Keratinocyte (primary cell): ENCODE measurements around the gene GMFB. TPM values are rescaled to one million over a fixed set of nuclear protein-coding genes. Genes with fewer than 3 reads are reported as not detected.

Experiments
- DNase-seq: peaks from one replicate; pipeline ENCODE4 v3.0.0-alpha.2; 2011; ENCODE audit warnings: low read depth, missing footprints, low spot score
- FAIRE-seq: peaks from 2 replicates; lab custom pipeline; 2011; peaks lifted over from hg19 to GRCh38; lab: Jason Lieb, UNC
- H2AFZ ChIP-seq: 2 replicates; pipeline ENCODE4 v1.6.0; 2012; ENCODE audit warnings: low read length, control low read depth, inconsistent platforms; ENCODE audit not compliant: control insufficient read depth
- H3K27ac ChIP-seq: 2 replicates; pipeline ENCODE4 v1.5.1; 2011; ENCODE audit warnings: low read length; ENCODE audit not compliant: control insufficient read depth, insufficient read depth
- H3K27me3 ChIP-seq: 3 replicates; pipeline ENCODE4 v1.6.0; 2011; ENCODE audit warnings: low read length; ENCODE audit not compliant: control insufficient read depth, insufficient read depth; ENCODE audit errors: extremely low read depth
- H3K36me3 ChIP-seq, 2 experiments: 2 replicates in 1 of 2; 3 replicates in 1 of 2; pipeline ENCODE4 v1.5.1; 2011; ENCODE audit warnings: low read length in 2 of 2, mild to moderate bottlenecking in 1 of 2; ENCODE audit not compliant: control insufficient read depth in 2 of 2, insufficient read depth in 2 of 2; ENCODE audit errors: extremely low read depth in 1 of 2
- H3K4me1 ChIP-seq: 3 replicates; pipeline ENCODE4 v1.5.1; 2011; ENCODE audit warnings: low read length; ENCODE audit not compliant: control insufficient read depth, insufficient read depth; ENCODE audit errors: extremely low read depth
- H3K4me2 ChIP-seq: 3 replicates; pipeline ENCODE4 v1.6.0; 2011; ENCODE audit warnings: low read depth, low read length; ENCODE audit not compliant: control insufficient read depth, insufficient read depth; ENCODE audit errors: extremely low read depth
- H3K4me3 ChIP-seq, 3 experiments: fragments of 200-600 bp in 1 of 3; sonication (generic) in 1 of 3; 2 replicates in 2 of 3; 3 replicates in 1 of 3; pipeline ENCODE4 v1.5.1; 2011 to 2016; ENCODE audit warnings: low read length in 3 of 3, mild to moderate bottlenecking in 3 of 3, control low read depth in 2 of 3, inconsistent platforms in 1 of 3, low read depth in 1 of 3, mixed read lengths in 1 of 3, mixed run types in 1 of 3, moderate library complexity in 1 of 3; ENCODE audit not compliant: control insufficient read depth in 2 of 3, insufficient read depth in 2 of 3; ENCODE audit errors: extremely low read depth in 1 of 3
- H3K79me2 ChIP-seq: 2 replicates; pipeline ENCODE4 v1.6.0; 2012; ENCODE audit warnings: low read length; ENCODE audit not compliant: control insufficient read depth, insufficient read depth
- H3K9ac ChIP-seq: 3 replicates; pipeline ENCODE4 v1.6.0; 2011; ENCODE audit warnings: low read length; ENCODE audit not compliant: control insufficient read depth, insufficient read depth; ENCODE audit errors: extremely low read depth
- H3K9me1 ChIP-seq: 3 replicates; pipeline ENCODE4 v1.6.0; 2011; ENCODE audit warnings: low read length; ENCODE audit not compliant: control insufficient read depth, insufficient read depth; ENCODE audit errors: extremely low read depth
- H3K9me3 ChIP-seq: 2 replicates; pipeline ENCODE4 v1.5.1; 2012; ENCODE audit warnings: low read depth, low read length; ENCODE audit not compliant: control insufficient read depth
- H4K20me1 ChIP-seq: 3 replicates; pipeline ENCODE4 v1.6.0; 2011; ENCODE audit warnings: low read length; ENCODE audit not compliant: control insufficient read depth, insufficient read depth; ENCODE audit errors: extremely low read depth
- CTCF ChIP-seq, 3 experiments: IDR thresholded peaks in 1 of 3; conservative IDR thresholded peaks in 1 of 3; optimal IDR thresholded peaks in 1 of 3; 2 replicates in 2 of 3; 3 replicates in 1 of 3; pipeline versions ENCODE3 to v1.5.1; 2011; ENCODE audit warnings: low read length in 3 of 3, mild to moderate bottlenecking in 3 of 3, moderate library complexity in 2 of 3, control low read depth in 1 of 3, inconsistent platforms in 1 of 3; ENCODE audit not compliant: insufficient read depth in 2 of 3; ENCODE audit errors: extremely low read depth in 1 of 3
- EZH2 ChIP-seq: IDR thresholded peaks from one replicate; pipeline ENCODE4 v1.6.1; 2012; ENCODE audit warnings: inconsistent platforms, mild to moderate bottlenecking, low read length, moderate library complexity
- dilution Hi-C: fragments of 300-500 bp; cut with MboI; formaldehyde crosslinking; loops from one replicate; pipeline ENCODE4 v1.7.0; 2020; ENCODE audit warnings: low sequenced_read_pairs; ENCODE audit not compliant: extremely low pct_ligation_motif_present
- polyA plus RNA-seq, 5 experiments: library from polyadenylated mRNA; depleted of rRNA in 3 of 5; stranded (reverse) in 3 of 5; stranded (forward) in 1 of 5; unstranded in 1 of 5; fragments of >200 nt; gene quantifications; 1 replicate in 1 of 5; 2 replicates in 3 of 5; 3 replicates in 1 of 5; pipeline versions ENCODE4 v1.2.1 to v1.2.3, GENCODE V29; 2011 to 2012; ENCODE audit warnings: missing spikeins in 2 of 5, low read depth in 1 of 5, low replicate concordance in 1 of 5

GMFB gene
- polyA plus RNA-seq, 1 donor (not counting 4 experiments of a cell fraction or from before 2014, with no cell fraction given), result 50.5 TPM

- Histone ChIP-seq H4K20me1 (no peaks in the 10 kb centered on the region), H3K4me1 (no peaks in the 10 kb centered on the region), H3K4me3 (no peak overlapping the region), H3K27ac (no peak overlapping the region), H3K9me3 (no peaks in the 10 kb centered on the region), H2AFZ (no peak overlapping the region), H3K4me2 (no peak overlapping the region), H3K9me1 (no peaks in the 10 kb centered on the region), H3K79me2 (no peaks in the 10 kb centered on the region), H3K36me3 (peaks cover 0 to 5% of the 10 kb centered on the region in 2 experiments), H3K27me3 (no peaks in the 10 kb centered on the region), H3K9ac (no peak overlapping the region)
- dilution Hi-C loops, result no loop called here
- FAIRE-seq (no peak), DNase-seq (no peak)
- no peak for TF ChIP-seq CTCF (optimal IDR thresholded peaks at IDR 0.05 in 1 of 3, IDR thresholded peaks at IDR 0.05 in 1 of 3, conservative IDR thresholded peaks at IDR 0.05 in 1 of 3; ENCODE audit: extremely low read depth in 1 of 3, insufficient read depth in 2 of 3, low read length in 3 of 3)
- no peak for TF ChIP-seq EZH2
These were observed 40.2 kb upstream of the GMFB start for GRCh38 chr14:54528973-54529372.

GRCh38 chr14:54524410-54524809, 35.6 kb upstream of the GMFB start:
- H3K4me1 ChIP-seq, result no peaks in the 10 kb centered on the region
- H2AFZ ChIP-seq, result no peak overlapping the region
- H3K36me3 ChIP-seq, result peaks cover 0 to 5% of the 10 kb centered on the region in 2 experiments
- H3K27ac ChIP-seq, result no peak overlapping the region
- H3K27me3 ChIP-seq, result no peaks in the 10 kb centered on the region
- no peak overlapping the region for H3K9ac ChIP-seq
- H3K4me3 ChIP-seq, result no peak overlapping the region
- no peak for TF ChIP-seq CTCF (optimal IDR thresholded peaks at IDR 0.05 in 1 of 3, IDR thresholded peaks at IDR 0.05 in 1 of 3, conservative IDR thresholded peaks at IDR 0.05 in 1 of 3; ENCODE audit: extremely low read depth in 1 of 3, insufficient read depth in 2 of 3, low read length in 3 of 3)
- no peak for TF ChIP-seq EZH2
- no peaks in the 10 kb centered on the region for H4K20me1 ChIP-seq
- dilution Hi-C loops, result no loop called here
- no peaks in the 10 kb centered on the region for H3K9me1 ChIP-seq
- H3K79me2 ChIP-seq, result peaks cover 1% of the 10 kb centered on the region
- no peaks in the 10 kb centered on the region for H3K9me3 ChIP-seq
- no peak for DNase-seq
- no peak for FAIRE-seq
- H3K4me2 ChIP-seq, result no peak overlapping the region
